ENCODE measurements around the gene PON2. TPM values are rescaled to one million over a fixed set of nuclear protein-coding genes. Genes with fewer than 3 reads are reported as not detected.

Gene PON2
- total and polyA plus RNA-seq, 2 of the 13 experiments (the other 11 are each of a cell fraction or from before 2014, with no cell fraction given) = 202 to 217 TPM

- TF ChIP-seq CERS6 (CRISPR knock-in tag; IDR thresholded peaks at IDR 0.05) (0 out of 2 replicates have a peak, but pooled peaks have one; percentile 49), ZNF501 (CRISPR knock-in tag; IDR thresholded peaks at IDR 0.05) (peak; percentile 79), RBM39 (IDR thresholded peaks at IDR 0.05; ENCODE audit: low read depth, low read length, poor library complexity, severe bottlenecking) (peak; percentile 58), SIN3A (IDR thresholded peaks at IDR 0.05; ENCODE audit: borderline replicate concordance, low read depth, low read length) (peak; percentile 31; the same call in 1 of the 2 replicates), THRA (CRISPR knock-in tag; IDR thresholded peaks at IDR 0.05; ENCODE audit: borderline replicate concordance) (peak; percentile 58), ZNF274 (CRISPR knock-in tag; IDR thresholded peaks at IDR 0.05) (peak; percentile 84; the same call in 1 of the 2 replicates), DBP (CRISPR knock-in tag; IDR thresholded peaks at IDR 0.05; ENCODE audit: not compliant biosample characterization) (peak; percentile 80), CREBL2 (CRISPR knock-in tag; IDR thresholded peaks at IDR 0.05; ENCODE audit: borderline replicate concordance) (peak; percentile 65; the same call in 1 of the 2 replicates), KAT7 (CRISPR knock-in tag; IDR thresholded peaks at IDR 0.05; ENCODE audit: borderline replicate concordance) (peak; percentile 96), SOX13 (IDR thresholded peaks at IDR 0.05) (no peak), SOX13 (CRISPR knock-in tag; conservative IDR thresholded peaks at IDR 0.05 in 1 of 2, IDR thresholded peaks at IDR 0.05 in 1 of 2) (peak in 1 of 2 experiments; percentile 58; a peak in 2 of 4 replicates), MAFG (CRISPR knock-in tag; IDR thresholded peaks at IDR 0.05) (no peak), HNRNPL (IDR thresholded peaks at IDR 0.05; ENCODE audit: low read depth, low read length) (0 out of 2 replicates have a peak, but pooled peaks have one; percentile 18), MLLT10 (CRISPR knock-in tag; IDR thresholded peaks at IDR 0.05) (no peak), NR2F1 (CRISPR knock-in tag; IDR thresholded peaks at IDR 0.05) (no peak), ELK4 (CRISPR knock-in tag; IDR thresholded peaks at IDR 0.05; ENCODE audit: borderline replicate concordance) (no peak), ZNF777 (CRISPR knock-in tag; IDR thresholded peaks at IDR 0.05) (peak; percentile 57), SRY (CRISPR knock-in tag; IDR thresholded peaks at IDR 0.05) (no peak), ZNF33A (CRISPR knock-in tag; IDR thresholded peaks at IDR 0.05; ENCODE audit: borderline replicate concordance) (no peak), MEF2D (CRISPR knock-in tag; IDR thresholded peaks at IDR 0.05) (0 out of 2 replicates have a peak, but pooled peaks have one; percentile 40), ZNF235 (CRISPR knock-in tag; IDR thresholded peaks at IDR 0.05; ENCODE audit: borderline replicate concordance) (0 out of 2 replicates have a peak, but pooled peaks have one; percentile 16), ZNF275 (CRISPR knock-in tag; IDR thresholded peaks at IDR 0.05; ENCODE audit: borderline replicate concordance) (peak; percentile 70; the same call in 1 of the 2 replicates)
Measured at GRCh38 chr7:95434557-95435421, at the start of gene PON2 (continued).

All from HepG2 (cell line).